B cell (primary cell): ENCODE results near the gene SMC1B. TPM values are rescaled to one million over a fixed set of nuclear protein-coding genes. Genes with fewer than 3 reads are reported as not detected.
"Not testable (repeated sequence)": the region's sequence is repeated elsewhere in the genome, so short reads cannot be mapped to it uniquely, and the experiment has no call there.

Source experiments
- ATAC-seq: fragments of 200-7000 bp; cut with Tn5 transposase; one replicate; pipeline ENCODE4 v1.10.0; 2021; ENCODE audit warnings: low read depth, mild to moderate bottlenecking, moderate number of reproducible peaks, moderate library complexity
- CTCF ChIA-PET: fragments of 350-600 bp; sonication (Branson Sonifier 250); formaldehyde crosslinking; loops from one replicate; lab custom pipeline; 2021; ENCODE audit warnings: antibody characterized with exemption, inconsistent platforms; lab: Charles Lee
- POLR2A ChIA-PET: fragments of 350-600 bp; sonication (Branson Sonifier 250); formaldehyde crosslinking; loops from one replicate; lab custom pipeline; 2021; ENCODE audit warnings: antibody characterized with exemption; lab: Charles Lee
- DNase-seq: peaks from one replicate; pipeline ENCODE4 v3.0.0; 2013
- H2AFZ ChIP-seq: 2 replicates; pipeline ENCODE4 v1.6.1; 2012; ENCODE audit warnings: mild to moderate bottlenecking, low read depth, low read length; ENCODE audit not compliant: insufficient read depth, poor library complexity, severe bottlenecking
- H3K27ac ChIP-seq, 2 donors: 1 replicate in 1 of 2; 2 replicates in 1 of 2; pipeline ENCODE4 v1.5.1; 2012 to 2013; ENCODE audit warnings: low read length in 2 of 2, mild to moderate bottlenecking in 2 of 2, moderate library complexity in 1 of 2
- H3K27me3 ChIP-seq, 4 experiments: fragments of 200-600 bp in 1 of 4; sonication (generic) in 1 of 4; replicated peaks in 1 of 4; 1 replicate in 2 of 4; 2 replicates in 2 of 4; pipeline versions ENCODE4 v1.6.1 to v1.7.0; 2013 to 2016; ENCODE audit warnings: low read length in 3 of 4, mild to moderate bottlenecking in 2 of 4, mixed read lengths in 1 of 4, moderate library complexity in 1 of 4; ENCODE audit not compliant: insufficient read depth in 4 of 4, control insufficient read depth in 3 of 4; ENCODE audit errors: control extremely low read depth in 1 of 4
- H3K36me3 ChIP-seq, 2 experiments: replicated peaks in 1 of 2; 1 replicate in 1 of 2; 2 replicates in 1 of 2; pipeline versions ENCODE4 v1.6.1 to v1.7.1; 2013; ENCODE audit warnings: low read length in 1 of 2; ENCODE audit not compliant: insufficient read depth in 2 of 2, control insufficient read depth in 1 of 2; ENCODE audit errors: control extremely low read depth in 1 of 2, extremely low read depth in 1 of 2
- H3K4me1 ChIP-seq, 2 donors: fragments of 200-600 bp in 1 of 2; sonication (generic) in 1 of 2; 1 replicate in 1 of 2; 2 replicates in 1 of 2; pipeline versions ENCODE4 v1.5.1 to v1.6.1; 2013 to 2017; ENCODE audit warnings: low read length in 2 of 2; ENCODE audit not compliant: control insufficient read depth in 2 of 2, insufficient read depth in 2 of 2
- H3K4me2 ChIP-seq: replicated peaks from 2 replicates; pipeline ENCODE3; 2012; ENCODE audit warnings: mild to moderate bottlenecking, low read depth, low read length; ENCODE audit not compliant: poor library complexity, severe bottlenecking
- H3K4me3 ChIP-seq, 5 experiments: fragments of 200-600 bp in 1 of 5; sonication (generic) in 1 of 5; 1 replicate in 3 of 5; 2 replicates in 2 of 5; pipeline versions ENCODE4 v1.5.1 to v1.7.0; 2011 to 2016; ENCODE audit warnings: low read length in 4 of 5, mild to moderate bottlenecking in 4 of 5, low read depth in 2 of 5, control low read depth in 1 of 5, moderate library complexity in 1 of 5; ENCODE audit not compliant: insufficient read depth in 1 of 5; ENCODE audit errors: control extremely low read depth in 1 of 5, extremely low read depth in 1 of 5
- H3K79me2 ChIP-seq: fragments of 200-600 bp; sonication (generic); one replicate; pipeline ENCODE4 v1.6.0; 2016; ENCODE audit warnings: low read length; ENCODE audit not compliant: control insufficient read depth, insufficient read depth
- H3K9ac ChIP-seq: fragments of 200-600 bp; sonication (generic); 2 replicates; pipeline ENCODE4 v1.6.1; 2017; ENCODE audit warnings: mild to moderate bottlenecking, low read length, moderate library complexity
- H3K9me3 ChIP-seq, 3 donors: one replicate each; pipeline versions ENCODE4 v1.6.1 to v1.7.1; 2013; ENCODE audit warnings: low read length in 2 of 3; ENCODE audit not compliant: control insufficient read depth in 2 of 3, insufficient read depth in 1 of 3; ENCODE audit errors: control extremely low read depth in 1 of 3
- H4K20me1 ChIP-seq: 2 replicates; pipeline ENCODE4 v1.6.0; 2012; ENCODE audit warnings: mild to moderate bottlenecking, low read length; ENCODE audit not compliant: insufficient read depth, control insufficient read depth, poor library complexity, severe bottlenecking
- H3K27ac Mint-ChIP-seq: one replicate; pipeline ENCODE4 v1.8.0; 2021; ENCODE audit warnings: mixed read lengths
- H3K27me3 Mint-ChIP-seq: one replicate; pipeline ENCODE4 v1.8.0; 2021; ENCODE audit warnings: mixed read lengths
- H3K4me1 Mint-ChIP-seq: one replicate; pipeline ENCODE4 v1.8.0; 2021; ENCODE audit warnings: mixed read lengths
- H3K4me3 Mint-ChIP-seq: one replicate; pipeline ENCODE4 v1.8.0; 2021; ENCODE audit warnings: mixed read lengths
- H3K9me3 Mint-ChIP-seq: one replicate; pipeline ENCODE4 v1.8.0; 2022; ENCODE audit warnings: mixed read lengths; ENCODE audit not compliant: insufficient read depth
- EZH2 ChIP-seq: IDR thresholded peaks from 2 replicates; pipeline ENCODE4 v1.6.1; 2012; ENCODE audit warnings: borderline replicate concordance, low read depth, mild to moderate bottlenecking, moderate library complexity, low read length; ENCODE audit not compliant: insufficient read depth, poor library complexity, severe bottlenecking
- WGBS: methylation state at CpG from one replicate; pipeline ENCODE4 v1.1.5; 2013; ENCODE audit warnings: missing lambda C conversion rate; ENCODE audit not compliant: insufficient coverage; 5-methylcytosine and 5-hydroxymethylcytosine counted together
- intact Hi-C: fragments of 100-400 bp; cut with micrococcal nuclease; formaldehyde crosslinking; loops from one replicate; pipeline ENCODE4 v1.10.0; 2022
- polyA plus RNA-seq: library from polyadenylated mRNA; depleted of rRNA; stranded (reverse); fragments of >200 nt; gene quantifications from 2 replicates; pipeline ENCODE4 v1.2.3, GENCODE V29; 2012
- total RNA-seq, 2 donors: library from RNA; stranded (reverse); fragments of 120-200 nt in 1 of 2; gene quantifications; 1 replicate in 1 of 2; 2 replicates in 1 of 2; pipeline versions ENCODE4 v1.2.3 to v1.2.4, GENCODE V29; 2013 to 2022
- TF ChIP-seq, protein P1 (sequence below): fragments of 200-600 bp; IDR thresholded peaks from one replicate; pipeline ENCODE4 v1.8.0; 2022; ENCODE audit warnings: antibody characterized with exemption, mild to moderate bottlenecking

Gene SMC1B
- total and polyA plus RNA-seq, 2 donors (not counting 1 experiment from before 2014, with no cell fraction given): 0.07 TPM; not detected in 1

DNA sequence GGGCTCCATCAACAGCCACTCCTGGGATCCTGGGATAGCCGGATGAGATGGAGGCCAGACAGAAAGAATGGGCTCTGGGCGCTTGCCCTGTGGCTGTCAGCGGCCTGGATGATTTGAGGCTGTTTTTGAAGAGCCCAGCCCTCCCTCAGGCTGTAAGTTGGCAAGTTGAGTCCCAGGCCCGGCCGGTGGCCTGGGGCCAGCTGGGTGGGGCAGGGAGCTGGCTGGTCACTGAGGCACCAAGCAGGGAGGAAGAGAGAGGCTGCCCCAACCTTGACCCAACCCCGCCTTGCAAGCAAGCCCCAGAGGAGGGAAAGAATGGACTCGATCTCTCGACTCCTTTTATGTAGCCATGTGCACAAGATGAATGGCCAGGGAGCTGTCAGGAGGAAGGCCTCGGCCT is 35.0 kb upstream of the SMC1B start:
- 91% methylated on average over 8 of the region's 9 CpGs for WGBS
- CTCF ChIA-PET: interaction anchor here (0.7 kb wide), 1 partner anchor 404 kb away, joined by 4 read pairs; no protein-coding TSS in a partner anchor

DNA sequence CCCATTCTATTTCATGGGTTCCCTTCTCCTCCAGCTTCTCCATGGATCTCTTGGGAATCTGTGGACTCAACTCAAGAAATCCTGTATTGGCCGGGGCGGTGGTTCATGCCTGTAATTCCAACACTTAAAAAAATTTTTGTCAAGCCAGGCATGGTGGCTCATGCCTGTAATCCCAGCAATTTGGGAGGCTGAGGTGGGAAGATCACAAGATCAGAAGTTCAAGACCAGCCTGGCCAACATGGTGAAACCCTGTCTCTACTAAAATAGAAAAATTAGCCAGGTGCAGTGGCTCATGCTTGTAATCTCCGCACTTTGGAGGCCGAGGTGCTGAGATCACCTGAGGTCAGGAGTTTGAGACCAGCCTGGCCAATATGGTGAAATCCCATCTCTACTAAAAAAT is 34.2 kb upstream of the SMC1B start:
- no CpG with 5 or more reads among the region's 4 CpGs for WGBS
- H3K4me1 Mint-ChIP-seq, H3K9me3 Mint-ChIP-seq, H3K4me3 Mint-ChIP-seq, H4K20me1 ChIP-seq, H3K9me3 ChIP-seq, DNase-seq, POLR2A ChIA-PET, H3K79me2 ChIP-seq, H3K4me1 ChIP-seq, H2AFZ ChIP-seq, intact Hi-C loops, CTCF ChIA-PET, H3K36me3 ChIP-seq, H3K27ac Mint-ChIP-seq, ATAC-seq, H3K27ac ChIP-seq, H3K27me3 ChIP-seq, H3K4me2 ChIP-seq, H3K9ac ChIP-seq, H3K4me3 ChIP-seq: not testable (repeated sequence)
- H3K27me3 Mint-ChIP-seq: peaks cover 10% of the 10 kb centered on the region

More for the DNA sequence above, 35.0 kb upstream of the SMC1B start:
- Histone ChIP-seq H3K9ac (no peak overlapping the region), H3K27ac (no peak overlapping the region), H3K79me2 (no peaks in the 10 kb centered on the region), H3K9me3 (no peaks in the 10 kb centered on the region), H2AFZ (no peak overlapping the region), H4K20me1 (no peaks in the 10 kb centered on the region), H3K27me3 (peaks cover 0 to 5% (median 1%) of the 10 kb centered on the region in 4 experiments), H3K4me3 (no peak overlapping the region), H3K4me1 (no peaks in the 10 kb centered on the region), H3K4me2 (no peak overlapping the region), H3K36me3 (no peaks in the 10 kb centered on the region)
- no peak overlapping the region for H3K27ac Mint-ChIP-seq
- H3K4me3 Mint-ChIP-seq: no peak overlapping the region
- TF ChIP-seq EZH2: no peak
- TF ChIP-seq, protein P1, sequence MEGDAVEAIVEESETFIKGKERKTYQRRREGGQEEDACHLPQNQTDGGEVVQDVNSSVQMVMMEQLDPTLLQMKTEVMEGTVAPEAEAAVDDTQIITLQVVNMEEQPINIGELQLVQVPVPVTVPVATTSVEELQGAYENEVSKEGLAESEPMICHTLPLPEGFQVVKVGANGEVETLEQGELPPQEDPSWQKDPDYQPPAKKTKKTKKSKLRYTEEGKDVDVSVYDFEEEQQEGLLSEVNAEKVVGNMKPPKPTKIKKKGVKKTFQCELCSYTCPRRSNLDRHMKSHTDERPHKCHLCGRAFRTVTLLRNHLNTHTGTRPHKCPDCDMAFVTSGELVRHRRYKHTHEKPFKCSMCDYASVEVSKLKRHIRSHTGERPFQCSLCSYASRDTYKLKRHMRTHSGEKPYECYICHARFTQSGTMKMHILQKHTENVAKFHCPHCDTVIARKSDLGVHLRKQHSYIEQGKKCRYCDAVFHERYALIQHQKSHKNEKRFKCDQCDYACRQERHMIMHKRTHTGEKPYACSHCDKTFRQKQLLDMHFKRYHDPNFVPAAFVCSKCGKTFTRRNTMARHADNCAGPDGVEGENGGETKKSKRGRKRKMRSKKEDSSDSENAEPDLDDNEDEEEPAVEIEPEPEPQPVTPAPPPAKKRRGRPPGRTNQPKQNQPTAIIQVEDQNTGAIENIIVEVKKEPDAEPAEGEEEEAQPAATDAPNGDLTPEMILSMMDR: no peak
- DNase-seq (no peak), ATAC-seq (no peak)
- H3K27me3 Mint-ChIP-seq: peaks cover 10% of the 10 kb centered on the region
- POLR2A ChIA-PET: no interaction called here
- H3K4me1 Mint-ChIP-seq: no peaks in the 10 kb centered on the region
- intact Hi-C loops: no loop called here
- no peaks in the 10 kb centered on the region for H3K9me3 Mint-ChIP-seq
